Effector memory CD4-positive, alpha-beta T cell (primary cell): Measurements from ENCODE around the gene EFNB1.

ENCODE experiments used
- DNase-seq, 3 donors: peaks; one replicate each; pipeline ENCODE4 v3.0.0-alpha.2; 2020
- H3K27ac ChIP-seq: 2 replicates; pipeline ENCODE4 v1.7.0; 2013; ENCODE audit warnings: mild to moderate bottlenecking, low read length, moderate library complexity; ENCODE audit not compliant: insufficient read depth, poor library complexity, severe bottlenecking
- H3K27me3 ChIP-seq: replicated peaks from 2 replicates; pipeline ENCODE4 v1.7.0; 2013; ENCODE audit warnings: mild to moderate bottlenecking, low read length; ENCODE audit not compliant: insufficient read depth, control insufficient read depth, poor library complexity, severe bottlenecking
- H3K36me3 ChIP-seq: 2 replicates; pipeline ENCODE4 v1.7.0; 2013; ENCODE audit warnings: mild to moderate bottlenecking, low read length, moderate library complexity; ENCODE audit not compliant: control insufficient read depth, insufficient read depth
- H3K4me1 ChIP-seq: 2 replicates; pipeline ENCODE4 v1.7.0; 2013; ENCODE audit warnings: low read length, mild to moderate bottlenecking; ENCODE audit not compliant: control insufficient read depth, insufficient read depth, poor library complexity, severe bottlenecking
- H3K4me3 ChIP-seq: 2 replicates; pipeline ENCODE4 v1.7.0; 2013; ENCODE audit warnings: low read length, low read depth, mild to moderate bottlenecking; ENCODE audit not compliant: insufficient read depth, poor library complexity, severe bottlenecking
- H3K9me3 ChIP-seq: 2 replicates; pipeline ENCODE4 v1.7.0; 2013; ENCODE audit warnings: mild to moderate bottlenecking, low read length, moderate library complexity; ENCODE audit not compliant: control insufficient read depth

Gene EFNB1

DNA sequence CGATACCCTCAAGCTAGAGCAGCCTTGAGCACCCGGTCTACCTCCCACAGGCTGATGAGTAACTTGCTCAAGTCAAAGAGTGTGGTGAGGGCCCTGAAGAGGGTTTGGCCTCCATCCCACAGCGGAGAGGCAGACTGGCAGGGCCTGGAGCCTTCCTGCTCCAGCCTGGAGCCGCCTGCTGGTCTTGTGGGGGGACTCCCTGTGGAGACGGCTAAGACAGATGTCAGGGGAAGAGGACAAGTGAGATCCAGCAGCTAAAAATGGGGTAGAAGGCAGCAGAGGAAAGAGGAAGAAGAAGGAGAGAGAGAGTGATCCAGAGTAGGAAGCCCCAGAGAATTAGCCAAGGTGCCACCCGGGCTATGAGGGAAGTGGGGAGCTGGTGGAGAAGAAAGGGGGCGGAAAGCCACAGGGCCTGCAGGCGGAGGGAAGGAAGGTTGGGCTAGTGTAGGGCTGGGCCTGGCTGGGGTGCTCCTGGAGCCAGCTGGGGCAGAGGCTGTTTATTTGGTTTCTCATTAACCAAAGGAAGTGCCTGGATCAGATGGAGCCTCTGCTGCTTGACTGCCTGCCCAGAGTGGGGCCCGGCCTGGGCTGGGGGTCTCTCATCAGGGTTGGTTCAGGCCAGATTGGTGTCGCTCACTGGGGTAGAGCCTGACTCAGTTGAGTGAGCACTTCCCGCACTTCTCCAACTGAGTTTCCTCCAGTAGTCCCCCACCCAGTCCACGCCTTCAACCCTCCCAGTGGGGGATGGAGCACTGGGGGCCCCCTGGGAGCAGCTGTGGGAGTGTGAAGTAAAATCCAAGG is 14.2 kb downstream of the EFNB1 start:
- no peak for DNase-seq
- Histone ChIP-seq H3K4me3 (no peak overlapping the region), H3K36me3 (peaks cover 5% of the 10 kb centered on the region), H3K27me3 (no peaks in the 10 kb centered on the region), H3K9me3 (no peaks in the 10 kb centered on the region), H3K27ac (no peak overlapping the region), H3K4me1 (no peaks in the 10 kb centered on the region)

DNA sequence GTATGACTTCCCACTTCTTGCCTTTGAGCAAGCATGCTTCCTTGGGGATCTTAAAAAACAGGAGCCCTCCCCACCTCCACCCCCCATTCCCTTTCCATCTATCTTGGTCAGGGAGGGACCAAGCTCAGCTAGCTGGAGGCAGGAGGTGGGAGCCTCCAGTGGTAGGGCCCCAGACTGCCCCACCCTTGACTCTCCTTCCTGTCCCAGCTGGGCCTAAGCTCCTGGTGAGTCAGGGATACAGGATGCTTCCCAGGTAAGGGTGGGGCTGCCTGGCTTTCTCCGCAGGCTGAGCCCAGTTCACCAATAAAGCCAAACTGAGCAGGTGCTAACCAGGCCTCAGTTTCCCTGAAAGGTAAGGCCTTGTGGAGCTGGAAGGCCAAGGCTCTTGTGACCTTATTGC is 15.2 kb downstream of the EFNB1 start:
- no peak for DNase-seq
- Histone ChIP-seq H3K36me3 (peaks cover 5% of the 10 kb centered on the region), H3K4me1 (no peaks in the 10 kb centered on the region), H3K9me3 (no peaks in the 10 kb centered on the region), H3K27ac (no peak overlapping the region), H3K27me3 (no peaks in the 10 kb centered on the region), H3K4me3 (no peak overlapping the region)

DNA sequence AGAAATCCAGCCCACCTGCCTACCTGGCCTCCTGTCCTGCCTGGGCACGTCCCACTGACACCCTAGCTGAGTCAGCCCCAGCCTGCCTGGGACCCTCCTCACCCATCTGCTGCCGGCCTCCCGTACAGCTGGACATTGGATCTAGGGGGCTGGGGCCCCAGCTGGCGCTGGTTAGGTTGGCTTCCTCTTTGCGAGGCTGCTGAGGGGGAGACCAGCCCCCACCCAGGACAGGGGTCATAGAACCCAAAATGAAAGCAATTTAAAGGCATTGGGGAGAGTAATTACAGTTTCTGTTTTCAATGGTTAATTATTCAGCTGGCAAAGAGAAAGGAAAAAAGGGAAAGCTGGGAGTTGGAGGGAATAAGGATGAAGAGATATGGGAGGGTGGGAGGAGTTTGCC is 15.8 kb downstream of the EFNB1 start:
- Histone ChIP-seq H3K4me3 (no peak overlapping the region), H3K9me3 (no peaks in the 10 kb centered on the region), H3K4me1 (no peaks in the 10 kb centered on the region), H3K27me3 (no peaks in the 10 kb centered on the region), H3K27ac (no peak overlapping the region), H3K36me3 (peaks cover 5% of the 10 kb centered on the region)
- DNase-seq, result no peak

DNA sequence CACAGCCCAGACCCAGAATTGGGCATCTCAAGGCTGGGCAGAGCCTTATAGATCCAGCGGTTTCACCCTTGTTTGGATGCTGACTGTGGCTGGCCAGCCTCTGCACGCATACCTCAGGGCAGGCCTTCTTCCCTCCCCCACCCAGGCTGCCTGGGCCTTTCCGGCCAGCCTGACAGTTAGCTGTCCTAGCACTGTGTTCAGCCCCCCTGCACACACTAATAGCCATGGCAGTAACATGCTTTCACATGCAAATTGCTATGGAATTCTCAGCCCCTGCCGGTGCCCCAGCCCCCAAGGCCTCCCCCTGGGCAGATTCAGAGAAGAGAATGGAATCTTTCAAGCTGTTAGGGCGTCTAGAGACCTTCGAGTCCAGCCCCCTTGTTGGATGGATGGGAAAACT is 17.7 kb downstream of the EFNB1 start:
- no peak overlapping the region for H3K4me3 ChIP-seq
- H3K36me3 ChIP-seq, result no peaks in the 10 kb centered on the region
- no peak overlapping the region for H3K27ac ChIP-seq
- DNase-seq, result no peak
- H3K27me3 ChIP-seq, result no peaks in the 10 kb centered on the region
- H3K4me1 ChIP-seq, result no peaks in the 10 kb centered on the region
- H3K9me3 ChIP-seq, result no peaks in the 10 kb centered on the region

DNA sequence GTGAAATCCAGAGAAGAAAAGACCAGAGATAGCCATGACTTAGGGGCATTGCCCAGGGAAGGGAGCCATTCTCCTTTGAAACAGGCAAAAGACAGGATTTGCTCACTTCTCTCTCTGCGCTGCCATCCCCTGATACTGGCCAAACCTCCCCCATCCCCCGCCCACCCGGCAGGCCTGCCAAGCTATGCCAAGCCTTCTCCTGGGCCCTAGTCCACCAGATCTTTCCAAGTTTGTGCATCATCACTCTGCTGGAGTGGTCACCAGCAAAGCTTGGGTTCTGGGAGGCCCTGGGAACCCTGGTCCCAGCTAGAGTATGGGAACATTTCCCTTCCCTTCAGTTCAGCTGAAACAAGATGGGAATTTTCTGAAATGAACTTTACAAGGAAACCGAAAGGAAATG is 18.4 kb downstream of the EFNB1 start:
- H3K27me3 ChIP-seq, result no peaks in the 10 kb centered on the region
- H3K4me1 ChIP-seq, result no peaks in the 10 kb centered on the region
- H3K9me3 ChIP-seq, result no peaks in the 10 kb centered on the region
- H3K27ac ChIP-seq, result no peak overlapping the region
- no peak for DNase-seq
- no peaks in the 10 kb centered on the region for H3K36me3 ChIP-seq
- no peak overlapping the region for H3K4me3 ChIP-seq

DNA sequence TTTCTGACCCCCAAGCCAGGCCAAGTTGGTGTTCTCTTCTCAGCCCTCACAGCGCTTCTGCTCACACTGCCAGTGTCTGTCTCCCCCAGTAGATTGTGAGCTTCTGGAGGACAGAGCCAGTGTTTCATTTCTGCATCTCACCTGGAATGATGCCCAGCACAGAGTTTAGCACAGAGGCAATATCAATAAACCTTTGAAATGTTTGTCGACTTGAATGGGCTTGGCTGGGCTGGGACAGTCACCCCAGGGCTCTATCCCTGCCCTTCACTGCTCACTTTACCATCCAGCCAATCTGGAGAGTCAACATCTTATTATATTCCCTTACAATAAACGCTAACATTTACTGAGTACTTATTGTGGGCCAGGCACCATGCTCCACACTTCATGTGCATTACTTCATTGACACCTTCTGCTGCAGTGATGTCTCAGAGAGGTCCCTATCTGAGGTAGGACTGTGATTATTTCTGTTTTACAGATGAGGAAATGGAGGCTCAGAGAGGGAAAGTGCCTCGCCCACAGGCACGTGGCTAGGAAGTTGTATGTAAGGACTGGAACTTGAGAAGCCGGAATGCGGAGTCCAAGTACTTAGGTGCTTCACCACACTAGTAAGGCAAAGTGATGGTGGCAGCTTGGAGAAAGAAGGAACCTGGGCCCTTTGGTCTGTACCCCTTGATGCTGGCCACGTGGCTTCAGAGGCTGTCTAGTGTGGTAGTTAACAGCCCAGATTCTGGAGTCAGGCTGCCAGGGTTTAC is 19.5 kb downstream of the EFNB1 start:
- Histone ChIP-seq H3K4me1 (no peaks in the 10 kb centered on the region), H3K27ac (no peak overlapping the region), H3K27me3 (no peaks in the 10 kb centered on the region), H3K9me3 (no peaks in the 10 kb centered on the region), H3K4me3 (no peak overlapping the region), H3K36me3 (no peaks in the 10 kb centered on the region)
- no peak for DNase-seq

DNA sequence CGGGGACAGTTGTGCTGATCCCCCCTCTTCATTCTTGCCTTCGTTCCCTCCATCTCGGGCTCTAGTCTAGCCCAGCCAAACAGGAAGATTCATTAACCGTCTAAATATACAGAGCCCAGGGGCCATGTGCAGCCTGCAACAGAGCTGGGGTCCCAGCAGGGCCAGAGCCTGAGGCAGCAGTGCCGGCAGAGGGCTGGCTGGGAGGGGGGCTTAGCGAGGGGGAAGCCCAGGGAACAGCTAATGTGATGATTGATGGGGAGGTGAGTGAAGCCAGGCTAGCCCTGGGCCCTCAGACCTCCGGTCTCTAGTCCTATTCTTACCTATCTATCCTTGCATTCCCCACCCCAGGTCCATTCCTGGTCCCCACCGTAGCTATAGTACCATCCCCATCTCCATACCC is 22.3 kb downstream of the EFNB1 start:
- Histone ChIP-seq H3K4me1 (no peaks in the 10 kb centered on the region), H3K9me3 (no peaks in the 10 kb centered on the region), H3K27me3 (no peaks in the 10 kb centered on the region), H3K36me3 (no peaks in the 10 kb centered on the region), H3K4me3 (no peak overlapping the region), H3K27ac (no peak overlapping the region)
- DNase-seq, result no peak

DNA sequence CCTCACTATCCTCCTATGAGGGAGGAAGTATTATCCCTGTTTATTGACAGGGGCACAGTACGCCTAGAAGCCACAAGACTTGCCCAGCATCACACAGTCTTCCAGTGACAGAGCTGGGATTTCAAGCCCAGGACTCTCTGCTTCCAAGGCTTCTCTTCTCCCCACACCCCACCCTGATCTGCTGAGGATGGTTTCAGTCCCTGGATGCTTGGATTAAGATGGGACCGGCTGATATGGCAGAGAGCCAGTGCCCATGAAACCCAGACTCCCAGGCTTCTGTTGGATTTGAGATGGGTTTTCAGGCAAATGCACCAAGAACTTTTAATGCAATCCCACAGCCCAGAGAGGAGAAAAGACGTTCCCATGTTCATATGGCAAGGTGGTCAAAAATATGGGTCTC is 23.2 kb downstream of the EFNB1 start:
- H3K27me3 ChIP-seq, result no peaks in the 10 kb centered on the region
- no peak overlapping the region for H3K27ac ChIP-seq
- no peak overlapping the region for H3K4me3 ChIP-seq
- no peak for DNase-seq
- no peaks in the 10 kb centered on the region for H3K4me1 ChIP-seq
- H3K36me3 ChIP-seq, result no peaks in the 10 kb centered on the region
- no peaks in the 10 kb centered on the region for H3K9me3 ChIP-seq

DNA sequence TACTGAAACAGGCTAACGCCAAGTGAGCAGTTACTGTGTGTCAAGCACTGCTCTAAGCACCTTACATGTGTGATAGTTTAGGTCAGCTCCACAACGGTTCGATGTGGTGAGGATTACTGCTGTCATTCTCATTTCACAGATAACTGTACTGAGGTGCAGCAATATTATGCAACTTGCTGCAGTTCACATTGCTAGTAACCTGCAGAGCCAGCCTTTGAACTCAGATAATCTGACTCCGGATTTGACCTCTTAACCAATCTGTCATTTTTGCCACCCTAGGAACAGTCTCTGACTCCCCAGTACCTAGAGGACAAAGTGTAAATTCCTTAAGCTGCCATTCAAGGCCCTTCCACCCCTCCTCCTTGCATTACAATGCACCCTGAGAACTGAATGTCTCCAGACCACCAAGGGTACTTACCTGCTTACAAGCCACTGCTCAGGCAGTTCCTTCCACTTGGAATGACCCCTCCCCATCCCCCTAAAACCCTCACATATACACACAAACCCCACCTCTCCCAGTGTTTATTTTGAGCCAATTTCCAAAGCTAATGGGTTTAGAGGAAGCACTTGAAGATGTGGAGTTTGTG is 24.9 kb downstream of the EFNB1 start:
- no peaks in the 10 kb centered on the region for H3K27me3 ChIP-seq
- H3K36me3 ChIP-seq, result no peaks in the 10 kb centered on the region
- DNase-seq, result no peak

DNA sequence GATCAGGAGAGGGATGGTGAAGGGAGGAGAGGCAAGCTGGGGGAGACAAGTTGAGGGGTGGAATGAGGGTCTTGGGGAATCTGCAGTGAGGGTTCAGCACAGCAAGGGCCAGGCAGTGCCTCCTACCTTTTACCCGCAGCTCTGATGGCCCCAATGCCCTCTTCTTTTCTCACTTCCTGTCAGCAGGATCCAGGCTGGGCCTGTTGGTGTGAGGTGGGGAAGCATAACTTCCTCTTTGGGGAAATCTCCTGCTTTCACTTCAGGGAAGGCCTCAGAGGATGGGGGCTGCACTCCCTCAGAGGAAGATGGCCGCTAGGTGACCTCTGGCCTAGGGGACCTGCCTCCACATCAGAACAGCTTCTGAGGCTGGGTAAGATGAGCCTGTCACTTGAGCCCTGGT is 36.5 kb downstream of the EFNB1 start:
- DNase-seq, result no peak
- Histone ChIP-seq H3K27ac (no peak overlapping the region), H3K4me3 (no peak overlapping the region), H3K4me1 (no peaks in the 10 kb centered on the region), H3K9me3 (no peaks in the 10 kb centered on the region), H3K27me3 (no peaks in the 10 kb centered on the region), H3K36me3 (no peaks in the 10 kb centered on the region)

More for the DNA sequence above, 24.9 kb downstream of the EFNB1 start:
- Histone ChIP-seq H3K4me3 (no peak overlapping the region), H3K27ac (no peak overlapping the region), H3K9me3 (no peaks in the 10 kb centered on the region), H3K4me1 (no peaks in the 10 kb centered on the region)
